Right forelimb (tissue), 1 donor: ENCODE measurements around the gene SPRR1A.
"Not testable (repeated sequence)": the region's sequence is repeated elsewhere in the genome, so short reads cannot be mapped to it uniquely, and the experiment has no call there.

Source experiments
- DNase-seq: peaks from one replicate; pipeline ENCODE4 v3.0.0-alpha.2; 2018

The SPRR1A gene

DNA sequence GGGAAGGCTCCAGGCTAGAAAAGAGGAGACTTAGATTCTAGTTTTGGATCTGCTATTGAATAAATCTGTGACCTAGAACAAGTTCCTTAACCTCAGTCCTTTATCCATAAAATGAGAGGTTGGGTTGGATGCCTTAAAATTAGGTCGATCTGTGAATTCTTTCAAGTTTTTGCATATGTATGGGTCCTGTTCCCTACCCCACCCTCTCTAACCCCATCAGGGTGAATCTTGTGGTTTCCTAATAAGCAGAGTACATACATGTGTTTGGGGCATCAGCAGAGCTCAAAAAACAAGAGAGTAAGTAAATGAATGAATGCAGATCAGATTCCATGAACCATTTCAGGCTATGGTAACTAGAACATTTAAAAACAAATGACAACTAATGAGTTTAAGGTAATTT is 7.2 kb upstream of the SPRR1A start:
- no peak for DNase-seq

GRCh38 chr1:152977614-152978013 is 6.3 kb upstream of the SPRR1A start:
- no peak for DNase-seq

DNA sequence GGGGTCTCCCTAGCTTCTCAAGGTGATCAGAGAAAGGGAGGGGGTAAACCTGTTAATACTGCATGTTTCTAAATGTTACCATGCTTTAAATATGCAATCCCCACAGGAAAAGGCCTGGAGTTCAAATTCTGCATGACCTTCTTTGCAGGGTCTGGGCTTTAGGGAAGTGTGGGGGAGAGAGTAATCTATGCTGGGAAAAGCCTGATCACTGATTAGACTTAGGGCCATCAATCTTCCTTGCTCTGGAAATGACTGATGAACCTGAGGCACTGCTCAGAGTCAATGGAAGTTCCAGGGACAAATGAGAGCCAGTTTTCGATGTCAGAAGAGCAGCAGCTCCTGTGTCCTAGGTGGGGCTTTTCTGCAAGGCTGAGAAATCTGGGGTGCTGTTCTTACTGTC is 3.2 kb upstream of the SPRR1A start:
- no peak for DNase-seq

GRCh38 chr1:152981146-152981871 is 2.6 kb upstream of the SPRR1A start:
- no peak for DNase-seq

- no peak for DNase-seq
Observed at GRCh38 chr1:152982076-152982475, 1.8 kb upstream of the SPRR1A start.

GRCh38 chr1:152983234-152983633 is 647 bp upstream of the SPRR1A start:
- no peak for DNase-seq

DNA sequence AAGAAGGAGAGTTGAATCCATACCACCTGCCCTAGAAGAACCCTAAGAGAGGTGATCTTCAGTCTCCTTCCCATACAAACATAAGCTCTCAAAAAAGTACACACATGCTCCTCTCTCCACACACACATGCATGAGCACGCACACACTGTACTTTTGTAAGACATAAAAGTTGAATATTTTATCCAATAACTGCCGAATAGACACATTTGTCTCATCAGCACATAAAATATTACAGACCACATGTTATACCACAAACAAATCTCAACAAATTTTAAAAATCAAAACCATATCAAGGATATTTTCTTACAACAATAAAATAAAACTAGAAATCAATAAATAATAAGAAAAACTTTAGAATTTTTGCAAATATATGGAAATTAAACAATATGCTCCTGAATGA is 2.7 kb downstream of the SPRR1A start:
- DNase-seq: no peak

- no peak for DNase-seq
Observed at GRCh38 chr1:152993186-152993585, 9.3 kb downstream of the SPRR1A start.

- DNase-seq: no peak
Observed at GRCh38 chr1:152995842-152996241, 12.0 kb downstream of the SPRR1A start.

DNA sequence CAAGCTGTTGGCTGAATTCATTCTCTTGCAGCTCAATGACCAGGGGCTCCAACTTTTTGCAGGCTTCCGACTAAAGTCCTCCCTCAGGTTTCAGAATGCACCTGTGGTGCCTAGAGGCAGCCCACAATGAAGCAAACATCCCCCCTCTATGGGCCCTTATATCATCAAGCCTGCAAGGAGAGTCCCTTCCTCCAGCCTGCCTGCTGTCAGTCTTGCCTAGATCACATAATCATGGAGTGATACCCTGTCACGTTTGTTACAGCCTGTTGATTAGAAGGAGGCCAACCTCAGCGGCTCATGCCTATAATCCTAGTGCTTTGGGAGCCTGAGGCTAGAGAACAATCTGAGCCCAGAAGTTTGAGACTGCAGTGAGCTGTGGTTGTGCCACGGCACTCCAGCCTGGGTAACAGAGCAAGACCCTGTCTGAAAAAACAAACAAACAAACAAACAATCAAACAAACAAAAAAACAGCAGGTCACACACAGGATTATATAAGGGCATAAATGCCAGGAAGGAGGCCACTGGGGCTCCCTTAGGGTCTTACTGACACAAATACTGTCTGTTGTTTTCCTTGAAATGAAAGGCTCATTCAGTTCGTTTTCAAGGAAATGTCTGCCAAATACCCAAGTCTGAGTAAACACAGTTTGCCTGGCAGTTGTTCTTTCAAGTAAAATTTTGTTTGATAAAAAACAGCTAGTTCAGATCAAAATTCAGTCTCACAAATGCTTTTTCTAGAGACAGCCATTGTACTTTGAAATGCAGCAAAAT is 12.9 kb downstream of the SPRR1A start:
- no peak for DNase-seq

DNA sequence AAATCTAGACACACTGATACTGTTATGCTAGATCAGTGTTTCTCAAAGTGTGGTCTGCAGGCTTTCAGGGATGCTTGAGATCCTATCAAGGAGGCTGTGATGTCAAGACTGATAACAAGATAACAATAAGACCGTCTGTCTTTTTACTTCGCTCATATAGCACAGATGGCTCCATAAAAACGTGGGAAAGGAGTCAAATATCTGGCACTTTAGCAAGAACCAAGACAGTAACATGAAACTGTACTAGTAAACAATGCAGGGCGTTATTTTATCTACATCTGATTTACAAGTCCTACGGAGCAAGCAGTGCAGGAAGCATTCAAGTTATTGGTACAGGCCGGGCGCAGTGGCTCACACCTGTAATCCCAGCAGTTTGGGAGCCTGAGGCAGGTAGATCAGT is 14.0 kb downstream of the SPRR1A start:
- DNase-seq: no peak

- DNase-seq: no peak
Observed at GRCh38 chr1:152998476-152998875, 14.6 kb downstream of the SPRR1A start.

GRCh38 chr1:152999818-153000217 is 15.9 kb downstream of the SPRR1A start:
- no peak for DNase-seq

- DNase-seq: no peak
Observed at GRCh38 chr1:153000294-153000693, 16.4 kb downstream of the SPRR1A start.

DNA sequence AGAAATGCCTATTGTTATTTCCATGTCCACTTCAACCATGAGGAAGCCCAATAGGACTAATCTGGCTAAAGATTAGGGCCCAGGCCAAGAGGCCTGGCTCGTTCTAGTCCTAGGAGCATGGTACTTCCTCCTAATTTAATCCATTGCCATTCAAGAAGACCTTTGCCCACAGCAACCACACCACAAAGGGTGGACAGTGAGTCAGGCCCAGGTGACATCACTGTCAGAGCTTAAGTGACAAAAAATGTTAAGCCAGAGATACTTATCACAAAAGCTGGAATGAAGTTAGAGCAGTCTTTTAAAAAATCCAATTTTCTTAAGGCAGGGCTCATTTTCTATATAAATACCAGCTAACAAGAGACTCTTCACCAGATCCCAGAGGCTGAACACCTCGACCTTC is 17.5 kb downstream of the SPRR1A start, which contains the start of gene SPRR3:
TSS of gene SPRR3 (plus strand) at position 368 of the 400 bp plus-strand sequence. CDS start 1,272 bp downstream, outside the sequence.
- no peak for DNase-seq

DNA sequence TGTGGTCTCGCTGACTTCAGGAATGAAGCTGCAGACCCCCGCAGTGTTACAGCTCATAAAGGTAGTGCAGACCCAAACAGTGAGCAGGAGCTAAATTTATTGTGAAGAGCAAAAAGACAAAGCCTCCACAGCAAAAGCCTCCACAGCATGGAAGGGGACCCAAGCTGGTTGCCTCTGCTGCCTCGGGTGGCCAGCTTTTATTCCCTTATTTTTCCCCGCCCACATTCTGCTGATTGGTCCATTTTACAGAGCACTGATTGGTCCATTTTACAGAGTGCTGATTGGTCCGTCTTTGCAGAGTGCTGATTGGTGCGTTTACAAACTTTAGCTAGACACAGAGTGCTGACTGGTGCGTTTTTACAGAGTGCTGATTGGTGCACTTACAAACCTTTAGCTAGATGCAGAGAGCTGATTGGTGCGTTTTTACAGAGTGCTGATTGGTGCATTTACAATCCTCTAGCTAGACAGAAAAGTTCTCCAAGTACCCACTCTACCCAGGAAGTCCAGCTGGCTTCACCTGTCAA is 27.4 kb downstream of the SPRR1A start:
- not testable (repeated sequence) for DNase-seq

DNA sequence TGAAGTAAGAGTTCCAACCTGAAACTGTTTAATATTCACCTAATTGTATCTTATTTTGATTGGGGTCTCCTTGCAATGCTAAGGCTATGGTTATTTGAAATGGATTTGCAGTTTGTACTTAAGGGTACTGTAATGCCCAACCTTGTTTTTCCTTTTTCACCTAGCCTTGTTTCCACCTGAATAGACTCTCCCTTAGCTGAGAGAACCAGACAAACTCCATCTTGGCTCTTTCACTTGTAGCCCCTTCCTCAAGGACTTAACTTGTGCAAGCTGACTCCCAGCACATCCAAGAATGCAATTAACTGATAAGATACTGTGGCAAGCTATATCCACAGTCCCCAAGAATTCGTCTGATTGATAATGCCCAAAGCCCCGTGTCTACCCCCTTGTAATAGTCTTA is 37.9 kb downstream of the SPRR1A start:
- DNase-seq: not testable (repeated sequence)

DNA sequence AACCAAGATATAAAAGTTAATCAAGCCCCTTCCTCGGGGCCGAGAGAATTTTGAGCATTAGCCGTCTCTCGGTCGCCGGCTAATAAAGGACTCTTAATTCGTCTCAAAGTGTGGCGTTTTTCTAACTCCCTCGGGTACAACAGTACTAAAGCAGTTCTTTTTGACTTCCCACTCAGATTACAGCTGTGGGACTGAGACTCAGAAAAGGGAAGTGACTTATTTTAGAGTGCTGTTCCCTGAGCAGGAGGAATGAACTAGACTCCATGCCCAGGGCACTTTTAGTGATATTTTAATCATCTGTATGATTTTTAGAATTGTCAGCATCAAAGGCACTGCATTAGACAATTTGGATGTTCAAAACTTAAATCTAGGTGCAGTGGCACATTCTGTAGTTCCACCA is 38.5 kb downstream of the SPRR1A start:
- DNase-seq: not testable (repeated sequence)

- no peak for DNase-seq
Observed at GRCh38 chr1:153023109-153023508, 39.2 kb downstream of the SPRR1A start.

GRCh38 chr1:153024413-153024812 is 40.5 kb downstream of the SPRR1A start:
- DNase-seq: no peak

DNA sequence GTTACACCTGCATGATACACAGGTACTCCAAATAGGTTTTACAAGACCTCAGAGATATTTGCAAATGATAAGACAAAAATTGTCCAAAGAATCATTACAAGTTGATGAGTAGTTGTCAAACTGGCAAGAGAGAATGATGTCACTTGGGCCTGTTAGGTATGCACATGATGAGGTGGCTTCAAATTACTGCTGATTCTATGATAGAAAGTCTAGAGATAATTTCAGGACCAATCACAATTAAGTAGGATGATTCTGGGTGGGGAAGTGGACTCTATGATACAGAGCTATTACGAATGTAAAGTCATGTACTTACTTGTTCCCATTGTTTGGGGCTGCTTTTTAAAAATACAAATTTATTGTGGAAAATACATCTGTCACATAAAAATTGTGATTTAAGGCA is 41.9 kb downstream of the SPRR1A start:
- DNase-seq: no peak

DNA sequence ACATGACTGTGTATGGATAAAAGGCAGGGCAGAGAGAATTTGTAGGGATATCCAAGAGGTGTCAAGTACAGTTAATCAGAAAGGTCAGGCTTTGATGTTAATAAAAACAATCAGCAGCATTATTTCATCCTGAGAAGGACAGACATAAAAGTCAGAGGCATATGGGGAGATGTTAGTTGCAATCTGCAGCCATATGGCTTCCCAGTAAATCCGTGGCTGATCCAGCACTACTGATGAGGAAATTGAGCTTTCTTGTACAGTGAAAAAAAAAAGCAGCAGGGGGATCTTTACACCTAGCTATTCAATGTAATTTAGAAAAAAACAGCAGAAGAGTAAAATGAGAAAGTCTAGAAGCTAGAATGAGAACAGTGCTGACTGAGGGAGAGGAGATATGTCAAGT is 44.9 kb downstream of the SPRR1A start:
- no peak for DNase-seq

DNA sequence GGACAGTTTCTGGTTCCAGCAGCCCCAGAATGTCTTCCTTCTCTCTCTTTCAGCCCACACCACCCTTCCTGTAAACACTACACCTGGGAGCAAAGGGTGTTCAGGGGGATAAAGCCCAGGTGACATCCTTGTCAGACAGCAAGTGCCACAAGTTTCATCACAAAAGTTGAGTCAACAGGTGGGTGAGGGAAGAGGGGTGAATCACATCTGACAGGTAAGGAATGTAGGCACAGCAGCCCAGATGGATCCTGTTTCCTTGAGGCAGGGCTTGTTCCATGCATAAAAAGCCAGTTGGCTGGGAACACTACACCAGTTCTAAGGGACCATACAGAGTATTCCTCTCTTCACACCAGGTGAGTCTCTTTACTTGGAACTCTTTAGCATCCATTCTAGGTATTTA is 47.0 kb downstream of the SPRR1A start, which contains the start of gene SPRR1B:
TSS of gene SPRR1B (plus strand) at position 309 of the 400 bp plus-strand sequence. CDS start 1,143 bp downstream, outside the sequence.
- DNase-seq: no peak

GRCh38 chr1:153032073-153032472 is 48.2 kb downstream of the SPRR1A start:
- DNase-seq: no peak
